ENCODE data around the gene SLC16A3. TPM values are rescaled to one million over a fixed set of nuclear protein-coding genes. Genes with fewer than 3 reads are reported as not detected.

SLC16A3 gene
- total and polyA plus RNA-seq, 11 donors = 6.5 to 56.0 (median 12.9) TPM

DNA sequence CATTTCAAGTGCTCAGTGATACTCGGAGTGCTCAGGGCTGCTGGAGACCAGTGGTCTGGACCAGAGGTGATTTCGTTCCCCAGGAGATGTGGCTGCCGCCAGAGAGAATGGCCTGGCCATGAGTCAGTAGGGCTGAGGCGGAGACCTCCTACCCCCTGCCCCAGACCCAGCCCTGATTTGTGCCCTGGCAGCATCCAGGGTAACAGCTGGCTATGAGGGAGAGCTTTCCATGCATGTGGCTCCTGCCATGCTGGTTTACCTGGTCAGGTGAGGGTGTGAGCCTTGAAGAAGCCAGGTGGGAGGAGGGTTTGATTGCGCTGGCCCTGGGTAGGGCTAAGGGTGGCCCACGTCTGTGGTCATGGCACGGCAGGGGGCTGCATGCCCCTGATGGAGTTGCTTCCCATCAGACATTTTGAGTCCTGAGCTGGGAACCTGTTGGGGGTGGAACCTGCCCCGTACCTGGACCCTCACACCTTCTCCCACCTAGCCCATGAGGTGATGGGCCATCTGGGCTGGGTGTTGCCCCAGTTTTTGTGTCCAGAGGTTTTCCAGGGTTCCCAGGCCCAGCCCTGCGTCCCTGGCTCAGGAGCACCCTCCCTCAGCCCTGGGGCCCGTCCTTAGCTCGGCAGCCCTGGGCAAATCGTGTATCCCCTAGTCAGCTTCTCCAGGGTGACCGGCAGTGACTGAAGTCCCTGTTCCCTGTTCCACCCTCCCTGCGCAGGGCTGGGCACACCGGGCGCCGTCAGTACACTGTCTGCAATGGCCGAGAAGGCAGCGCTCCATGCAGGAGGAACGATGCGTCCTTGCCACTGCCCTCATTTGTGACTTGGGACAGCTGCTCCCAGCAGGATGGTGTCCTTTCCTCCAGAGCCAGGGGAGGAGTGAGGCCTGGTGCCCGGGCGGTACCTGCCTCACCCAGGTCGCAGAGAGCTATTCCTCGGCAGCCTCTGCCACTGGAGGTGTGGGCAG lies 53.7 kb downstream of the SLC16A3 start:
- H3K27me3 ChIP-seq = no peaks in the 10 kb centered on the region
- intact Hi-C loops (cut with DNase I) = no loop called here
- ATAC-seq (no peak), DNase-seq (peak in 1 of 5 donors; percentile 21)
- TF ChIP-seq, protein P1, sequence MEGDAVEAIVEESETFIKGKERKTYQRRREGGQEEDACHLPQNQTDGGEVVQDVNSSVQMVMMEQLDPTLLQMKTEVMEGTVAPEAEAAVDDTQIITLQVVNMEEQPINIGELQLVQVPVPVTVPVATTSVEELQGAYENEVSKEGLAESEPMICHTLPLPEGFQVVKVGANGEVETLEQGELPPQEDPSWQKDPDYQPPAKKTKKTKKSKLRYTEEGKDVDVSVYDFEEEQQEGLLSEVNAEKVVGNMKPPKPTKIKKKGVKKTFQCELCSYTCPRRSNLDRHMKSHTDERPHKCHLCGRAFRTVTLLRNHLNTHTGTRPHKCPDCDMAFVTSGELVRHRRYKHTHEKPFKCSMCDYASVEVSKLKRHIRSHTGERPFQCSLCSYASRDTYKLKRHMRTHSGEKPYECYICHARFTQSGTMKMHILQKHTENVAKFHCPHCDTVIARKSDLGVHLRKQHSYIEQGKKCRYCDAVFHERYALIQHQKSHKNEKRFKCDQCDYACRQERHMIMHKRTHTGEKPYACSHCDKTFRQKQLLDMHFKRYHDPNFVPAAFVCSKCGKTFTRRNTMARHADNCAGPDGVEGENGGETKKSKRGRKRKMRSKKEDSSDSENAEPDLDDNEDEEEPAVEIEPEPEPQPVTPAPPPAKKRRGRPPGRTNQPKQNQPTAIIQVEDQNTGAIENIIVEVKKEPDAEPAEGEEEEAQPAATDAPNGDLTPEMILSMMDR (IDR thresholded peaks at IDR 0.05) = no peak
- TF ChIP-seq POLR2A (IDR thresholded peaks at IDR 0.05) = no peak
- H3K9me3 ChIP-seq = no peaks in the 10 kb centered on the region
- 89 to 91% (median 90%) methylated on average over 25 of the region's 25 CpGs for WGBS, 4 donors
- no peaks in the 10 kb centered on the region for H3K36me3 ChIP-seq
- H3K27ac ChIP-seq = no peak overlapping the region
- H3K4me3 ChIP-seq = no peak overlapping the region
- peaks cover under 1 to 33% (median 7%) of the 10 kb centered on the region in 12 donors for H3K4me1 ChIP-seq

DNA sequence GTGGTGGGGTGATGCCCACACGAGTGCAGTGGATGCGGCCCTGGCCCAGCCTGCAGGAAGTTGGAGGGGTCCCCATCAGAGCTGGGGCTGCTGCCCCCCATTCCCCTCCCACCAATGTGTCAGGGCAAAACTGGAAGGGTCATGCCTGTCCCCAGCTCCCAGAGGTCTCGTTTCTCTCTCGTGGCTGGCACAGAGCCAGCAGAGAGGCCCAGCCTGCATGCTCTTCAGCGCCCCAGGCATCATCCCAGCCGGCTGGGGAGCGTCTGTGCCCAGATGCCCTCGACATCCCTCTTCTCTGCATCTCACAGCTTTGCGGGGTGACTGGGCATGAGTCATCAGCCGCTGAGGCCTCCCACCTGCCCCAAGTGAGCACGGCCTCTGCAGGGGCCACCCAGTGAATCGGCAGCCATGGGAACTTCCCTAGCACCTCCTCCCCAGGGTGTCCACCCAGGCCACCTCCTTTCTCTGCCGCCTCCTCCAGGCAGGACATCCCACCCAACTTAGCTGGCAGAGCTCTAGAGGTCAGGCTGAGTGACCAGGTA lies 54.4 kb downstream of the SLC16A3 start:
- H3K9me3 ChIP-seq = no peaks in the 10 kb centered on the region
- intact Hi-C loops (cut with DNase I) = no loop called here
- WGBS, 4 donors = 35 to 50% (median 44%) methylated on average over 6 to 13 of the region's 13 CpGs
- no peaks in the 10 kb centered on the region for H3K27me3 ChIP-seq
- ATAC-seq (no peak), DNase-seq (peak in 1 of 5 donors; percentile 57)
- no peak overlapping the region for H3K27ac ChIP-seq
- H3K4me3 ChIP-seq = no peak overlapping the region
- no peaks in the 10 kb centered on the region for H3K36me3 ChIP-seq
- peaks cover 5 to 38% (median 13%) of the 10 kb centered on the region in 12 donors for H3K4me1 ChIP-seq
- TF ChIP-seq, protein P1 (IDR thresholded peaks at IDR 0.05) = no peak
- TF ChIP-seq POLR2A (IDR thresholded peaks at IDR 0.05) = no peak

DNA sequence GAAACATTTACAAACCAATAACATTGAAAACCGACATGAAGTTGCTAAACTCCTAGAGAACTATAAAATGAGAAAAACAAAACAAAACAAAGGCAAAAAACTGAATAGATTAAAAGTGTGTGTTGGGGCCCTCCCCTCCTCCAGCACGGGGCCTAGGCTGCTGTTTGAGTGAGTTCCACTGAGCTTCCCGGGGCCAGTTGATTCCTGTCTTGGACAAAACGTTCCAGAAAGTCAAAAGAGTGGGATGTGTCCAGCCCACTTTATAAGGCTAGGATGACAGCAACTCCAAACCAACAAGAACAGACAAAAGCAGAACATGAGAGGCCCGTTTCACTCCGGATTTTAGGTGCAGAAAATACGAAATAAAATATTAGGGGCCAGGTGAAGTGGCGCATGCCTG lies 56.3 kb downstream of the SLC16A3 start:
- Histone ChIP-seq H3K9me3 (no peaks in the 10 kb centered on the region), H3K4me1 (peaks cover 5 to 34% (median 24%) of the 10 kb centered on the region in 12 donors), H3K27me3 (no peaks in the 10 kb centered on the region), H3K4me3 (no peak overlapping the region), H3K36me3 (no peaks in the 10 kb centered on the region), H3K27ac (peak overlapping the region in 4 of 12 donors; percentile 15 to 46 (median 28))
- DNase-seq (no peak), ATAC-seq (no peak)
- intact Hi-C loops (cut with DNase I) = no loop called here
- TF ChIP-seq POLR2A (IDR thresholded peaks at IDR 0.05) = no peak
- TF ChIP-seq, protein P1 (IDR thresholded peaks at IDR 0.05) = no peak
- 65 to 75% (median 70%) methylated on average over 8 of the region's 8 CpGs for WGBS, 4 donors

Data from heart left ventricle (tissue), 16 donors.